Calu3 (cell line): Measurements from ENCODE around the gene CNTNAP2. TPM values are rescaled to one million over a fixed set of nuclear protein-coding genes. Genes with fewer than 3 reads are reported as not detected.

ENCODE experiments used
- BruUV-seq: library from RNA; stranded (reverse); fragments of 400-500 nt; replicated peaks from 2 replicates; lab custom pipeline; 2021; lab: Mats Ljungman, UMichigan
- CTCF ChIA-PET: fragments of 300-600 bp; sonication (Branson Sonifier 250); formaldehyde crosslinking; loops from one replicate; lab custom pipeline; 2022; ENCODE audit warnings: antibody characterized with exemption; lab: Charles Lee
- DNase-seq: peaks from one replicate; pipeline ENCODE4 v3.0.0; 2022
- H3K27ac Mint-ChIP-seq: one replicate; pipeline ENCODE4 v1.8.0; 2022; ENCODE audit warnings: mixed read lengths; ENCODE audit not compliant: unreplicated experiment
- H3K27me3 Mint-ChIP-seq: one replicate; pipeline ENCODE4 v1.8.0; 2022; ENCODE audit warnings: mixed read lengths; ENCODE audit not compliant: unreplicated experiment
- H3K36me3 Mint-ChIP-seq: one replicate; pipeline ENCODE4 v1.8.0; 2022; ENCODE audit warnings: mild to moderate bottlenecking, moderate library complexity, mixed read lengths; ENCODE audit not compliant: insufficient read depth, unreplicated experiment
- H3K4me1 Mint-ChIP-seq: one replicate; pipeline ENCODE4 v1.8.0; 2022; ENCODE audit warnings: mild to moderate bottlenecking, low read depth, mixed read lengths; ENCODE audit not compliant: unreplicated experiment
- H3K4me3 Mint-ChIP-seq: one replicate; pipeline ENCODE4 v1.8.0; 2022; ENCODE audit warnings: mild to moderate bottlenecking, low read depth, moderate library complexity, mixed read lengths; ENCODE audit not compliant: unreplicated experiment
- H3K9me3 Mint-ChIP-seq: one replicate; pipeline ENCODE4 v1.8.0; 2022; ENCODE audit warnings: low read depth, mixed read lengths; ENCODE audit not compliant: unreplicated experiment
- intact Hi-C: fragments of 100-400 bp; cut with micrococcal nuclease; formaldehyde crosslinking; loops from one replicate; pipeline ENCODE4 v1.10.0; 2022; ENCODE audit not compliant: unreplicated experiment
- total RNA-seq: library from RNA; stranded (reverse); gene quantifications from 2 replicates; pipeline ENCODE4 v1.2.3, GENCODE V29; 2022
- TF ChIP-seq, protein P1 (sequence below): fragments of 200-600 bp; IDR thresholded peaks from one replicate; pipeline ENCODE4 v1.8.0; 2022; ENCODE audit warnings: antibody characterized with exemption; ENCODE audit not compliant: unreplicated experiment

Gene CNTNAP2
- total RNA-seq, 1 experiment from 2014 or later, result 1.1 TPM

DNA sequence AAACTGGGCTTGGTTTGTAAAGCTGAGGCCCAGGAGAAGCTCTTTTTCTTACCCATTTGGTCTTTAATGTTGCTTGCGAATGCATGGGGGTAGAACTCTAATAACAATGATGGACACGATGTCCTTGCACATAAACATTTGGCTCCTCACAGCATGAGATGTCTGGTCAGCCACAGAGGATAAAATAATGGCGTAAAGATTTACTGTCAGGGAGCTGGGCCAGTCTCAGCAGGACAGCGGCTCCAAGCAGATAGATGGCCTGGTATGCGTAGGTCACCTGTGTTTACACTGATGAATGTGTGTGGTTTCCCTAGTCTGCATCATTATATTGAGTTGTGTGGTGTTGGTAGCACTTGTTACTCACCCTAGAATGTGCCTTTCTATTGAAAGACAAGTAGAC is 537.4 kb downstream of the CNTNAP2 start:
- no peak for DNase-seq
- Mint-ChIP-seq H3K9me3 (peaks cover 2% of the 10 kb centered on the region), H3K36me3 (no peaks in the 10 kb centered on the region), H3K27ac (no peak overlapping the region), H3K4me1 (no peaks in the 10 kb centered on the region), H3K27me3 (no peaks in the 10 kb centered on the region), H3K4me3 (no peak overlapping the region)
- intact Hi-C loops, result no loop called here
- CTCF ChIA-PET, result no interaction called here
- no TSS peak for BruUV-seq
- TF ChIP-seq, protein P1, sequence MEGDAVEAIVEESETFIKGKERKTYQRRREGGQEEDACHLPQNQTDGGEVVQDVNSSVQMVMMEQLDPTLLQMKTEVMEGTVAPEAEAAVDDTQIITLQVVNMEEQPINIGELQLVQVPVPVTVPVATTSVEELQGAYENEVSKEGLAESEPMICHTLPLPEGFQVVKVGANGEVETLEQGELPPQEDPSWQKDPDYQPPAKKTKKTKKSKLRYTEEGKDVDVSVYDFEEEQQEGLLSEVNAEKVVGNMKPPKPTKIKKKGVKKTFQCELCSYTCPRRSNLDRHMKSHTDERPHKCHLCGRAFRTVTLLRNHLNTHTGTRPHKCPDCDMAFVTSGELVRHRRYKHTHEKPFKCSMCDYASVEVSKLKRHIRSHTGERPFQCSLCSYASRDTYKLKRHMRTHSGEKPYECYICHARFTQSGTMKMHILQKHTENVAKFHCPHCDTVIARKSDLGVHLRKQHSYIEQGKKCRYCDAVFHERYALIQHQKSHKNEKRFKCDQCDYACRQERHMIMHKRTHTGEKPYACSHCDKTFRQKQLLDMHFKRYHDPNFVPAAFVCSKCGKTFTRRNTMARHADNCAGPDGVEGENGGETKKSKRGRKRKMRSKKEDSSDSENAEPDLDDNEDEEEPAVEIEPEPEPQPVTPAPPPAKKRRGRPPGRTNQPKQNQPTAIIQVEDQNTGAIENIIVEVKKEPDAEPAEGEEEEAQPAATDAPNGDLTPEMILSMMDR, result no peak

DNA sequence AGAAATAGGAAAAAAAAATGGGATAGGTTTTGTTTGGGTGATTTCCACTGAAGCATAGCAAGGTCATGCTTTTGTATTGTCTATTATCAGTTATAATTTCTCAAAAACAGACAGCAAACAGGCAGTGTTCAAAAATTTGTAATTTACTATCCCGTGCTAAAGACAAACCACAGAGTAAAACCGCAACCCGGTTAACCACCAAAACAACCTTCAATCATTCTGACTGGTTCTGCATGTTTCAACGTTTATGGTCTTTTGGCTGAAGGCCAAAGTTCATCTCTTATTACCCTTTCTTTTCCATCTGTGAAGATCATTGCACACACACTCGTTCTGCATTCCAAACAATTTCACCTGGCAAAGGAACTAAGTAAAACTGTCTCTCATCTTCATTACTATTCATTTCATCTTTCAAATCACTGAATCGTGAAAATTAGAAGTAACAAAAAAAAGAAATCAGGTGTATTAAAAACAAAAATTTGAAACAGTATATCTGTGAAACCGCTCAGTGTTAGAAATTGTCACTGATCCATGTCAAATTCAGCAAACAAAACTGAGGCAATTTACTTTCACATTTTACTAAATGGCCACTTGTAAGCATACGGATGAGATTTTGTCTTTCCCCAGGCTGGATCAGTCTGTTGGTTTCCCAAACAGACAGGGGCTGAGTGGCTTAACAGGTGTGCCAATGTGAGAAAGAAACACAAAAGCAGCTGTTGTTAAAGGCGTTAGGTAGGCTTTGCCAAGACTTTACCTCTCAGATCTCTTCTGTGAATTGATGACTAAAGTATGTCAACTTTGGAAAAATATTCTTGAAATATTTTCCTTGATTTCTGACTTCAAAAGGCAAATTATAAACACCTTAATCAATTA is 539.6 kb downstream of the CNTNAP2 start:
- no peak overlapping the region for H3K4me3 Mint-ChIP-seq
- no peaks in the 10 kb centered on the region for H3K27me3 Mint-ChIP-seq
- intact Hi-C loops, result no loop called here
- DNase-seq, result no peak
- H3K9me3 Mint-ChIP-seq, result peaks cover 6% of the 10 kb centered on the region
- no TSS peak for BruUV-seq
- H3K27ac Mint-ChIP-seq, result no peak overlapping the region
- TF ChIP-seq, protein P1, result no peak
- H3K36me3 Mint-ChIP-seq, result no peaks in the 10 kb centered on the region
- CTCF ChIA-PET, result no interaction called here
- H3K4me1 Mint-ChIP-seq, result no peaks in the 10 kb centered on the region

DNA sequence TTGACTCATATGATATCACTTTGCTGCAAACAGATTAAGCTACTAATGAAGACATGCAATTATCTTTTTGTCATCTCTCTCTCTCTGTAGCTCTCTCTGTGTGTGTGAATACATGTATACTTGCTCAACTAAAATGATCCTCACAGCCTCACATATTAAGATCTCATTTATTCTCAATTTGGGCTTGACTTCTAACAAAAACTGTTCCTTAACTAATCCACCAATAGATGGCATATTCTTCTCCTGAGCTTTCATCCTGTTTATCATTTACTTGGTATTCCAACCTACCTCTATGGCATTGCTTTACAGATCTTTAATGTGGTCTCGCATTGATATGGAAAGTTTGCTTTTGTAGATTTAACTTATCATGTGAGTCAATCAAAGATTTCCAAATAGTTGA is 540.4 kb downstream of the CNTNAP2 start:
- Mint-ChIP-seq H3K27ac (no peak overlapping the region), H3K27me3 (no peaks in the 10 kb centered on the region), H3K4me1 (no peaks in the 10 kb centered on the region), H3K4me3 (no peak overlapping the region), H3K9me3 (peaks cover 9% of the 10 kb centered on the region), H3K36me3 (no peaks in the 10 kb centered on the region)
- intact Hi-C loops, result no loop called here
- no TSS peak for BruUV-seq
- CTCF ChIA-PET, result no interaction called here
- DNase-seq, result no peak
- TF ChIP-seq, protein P1, result no peak

DNA sequence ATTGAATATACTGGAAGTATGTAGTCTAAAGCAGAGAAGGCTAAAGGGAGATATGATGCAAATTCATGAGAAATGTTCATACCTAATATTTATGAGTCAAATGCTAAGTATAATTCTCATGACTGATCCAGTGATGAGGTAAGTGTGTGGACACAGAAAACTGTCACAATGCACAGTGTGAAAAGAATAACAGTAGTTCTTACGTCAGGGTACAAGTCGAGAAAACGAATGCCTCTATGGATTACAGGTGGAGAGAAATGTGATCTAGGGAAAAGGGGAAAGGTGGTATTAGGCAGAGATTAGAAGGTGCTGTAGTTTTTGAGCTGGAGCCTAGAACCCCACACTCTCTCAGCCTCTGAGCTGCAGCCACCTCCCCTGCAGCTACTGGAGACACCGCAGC is 542.0 kb downstream of the CNTNAP2 start:
- no peaks in the 10 kb centered on the region for H3K27me3 Mint-ChIP-seq
- peaks cover 11% of the 10 kb centered on the region for H3K9me3 Mint-ChIP-seq
- no peak for DNase-seq
- no peaks in the 10 kb centered on the region for H3K4me1 Mint-ChIP-seq
- BruUV-seq, result no TSS peak
- TF ChIP-seq, protein P1, result no peak
- H3K36me3 Mint-ChIP-seq, result no peaks in the 10 kb centered on the region
- CTCF ChIA-PET, result no interaction called here
- no peak overlapping the region for H3K27ac Mint-ChIP-seq
- intact Hi-C loops, result no loop called here
- no peak overlapping the region for H3K4me3 Mint-ChIP-seq
